Measurements from ENCODE around the gene PI4K2A.

Gene PI4K2A

DNA sequence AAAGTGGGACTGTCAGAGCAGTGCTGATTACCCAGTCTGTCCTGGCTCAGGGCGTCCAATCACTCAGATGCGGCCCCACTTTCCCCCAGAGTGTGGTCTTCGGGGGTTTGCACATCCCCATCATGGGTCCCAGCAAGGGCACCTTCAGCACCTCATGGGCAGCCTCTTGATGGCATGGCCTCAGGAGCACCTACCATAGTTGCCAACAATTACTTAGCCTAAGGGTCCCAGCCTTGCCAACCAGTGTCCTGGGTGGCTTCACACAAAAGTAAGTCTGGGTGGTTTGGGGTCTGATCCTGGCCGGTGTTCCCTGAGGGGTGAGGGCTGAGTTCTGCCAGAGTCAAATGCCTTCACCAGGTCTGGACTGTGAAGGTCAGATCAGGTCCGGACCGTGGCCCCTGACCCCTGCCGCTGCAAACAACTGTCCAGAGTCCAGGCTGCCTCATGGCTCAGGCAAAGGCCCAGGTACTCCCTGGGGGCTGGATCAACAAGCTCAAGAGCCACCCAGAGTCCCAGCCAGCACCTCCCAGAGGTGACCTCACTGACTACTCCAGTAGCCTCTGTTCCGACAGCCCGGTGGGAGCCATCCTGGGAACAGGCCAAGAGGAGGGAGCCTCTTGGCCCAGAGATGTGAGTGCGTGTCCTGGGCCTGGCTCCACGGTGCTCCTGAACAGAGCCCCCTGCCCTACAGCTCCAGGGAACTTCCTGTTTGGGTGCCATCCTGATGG, 66.8 kb downstream of the PI4K2A start:
- no peak for DNase-seq

DNA sequence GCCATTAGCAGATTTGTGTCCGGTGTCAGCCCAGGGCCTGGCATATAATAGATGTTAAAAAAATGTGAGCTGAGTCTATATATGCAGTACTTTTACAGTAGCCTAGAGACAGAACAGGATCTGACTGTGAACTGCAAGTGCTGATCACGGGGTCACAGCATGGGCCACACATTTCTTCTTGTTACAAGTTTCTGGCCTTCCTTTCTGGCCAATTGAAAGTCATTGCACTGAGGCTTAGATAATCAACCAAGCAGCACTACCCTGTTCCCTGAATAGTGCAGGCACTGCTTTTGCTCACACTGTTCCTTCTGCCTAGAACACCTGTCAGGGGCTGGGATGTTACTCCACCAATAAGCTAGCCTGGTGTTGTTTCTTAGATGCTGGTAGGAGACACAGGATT, 67.7 kb downstream of the PI4K2A start:
- no peak for DNase-seq

DNA sequence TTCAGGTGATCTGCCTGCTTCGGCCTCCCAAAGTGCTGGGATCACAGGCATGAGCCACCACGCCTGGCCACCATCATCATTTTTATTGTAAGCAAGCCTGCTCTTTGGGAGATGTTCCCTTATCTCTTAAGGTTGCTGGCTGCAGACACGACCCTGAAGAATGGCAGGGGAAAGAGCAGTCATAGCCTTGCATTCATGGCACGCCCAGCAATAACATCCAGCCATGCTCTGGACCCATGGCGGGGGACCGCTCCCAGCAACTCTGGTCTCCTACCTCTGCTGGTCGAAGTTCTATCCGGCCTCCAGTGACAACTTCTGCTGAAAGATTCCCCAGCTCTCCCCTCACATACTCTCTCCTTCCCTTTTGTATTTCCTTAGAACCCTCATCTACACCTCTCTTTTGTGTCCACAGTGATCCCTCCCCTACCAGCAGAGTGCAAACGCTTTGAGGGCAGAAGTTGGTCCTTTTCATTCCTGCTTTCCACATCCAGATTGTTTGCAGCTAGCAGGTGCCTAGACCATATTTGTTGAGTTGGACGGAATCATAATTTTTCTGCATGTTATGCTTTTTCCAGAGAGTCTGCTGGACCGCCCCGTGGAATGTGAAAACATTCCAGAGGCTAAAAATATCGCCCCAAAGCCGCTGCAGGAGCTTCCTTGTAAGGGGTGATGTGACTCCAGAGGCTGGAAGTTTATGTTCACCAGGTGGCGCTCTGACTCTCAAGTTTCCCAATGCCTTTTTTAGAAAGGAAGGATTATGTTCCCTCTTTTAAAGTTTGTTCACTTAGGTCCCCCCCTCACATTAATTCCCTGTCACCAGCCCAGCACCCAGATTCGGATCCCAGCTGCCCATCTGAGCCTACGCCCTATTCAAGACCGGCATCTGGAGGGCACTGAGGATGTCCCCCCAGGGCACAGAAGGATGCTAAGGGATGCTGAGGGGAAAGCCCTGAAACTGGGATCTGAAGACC, 68.8 kb downstream of the PI4K2A start:
- DNase-seq: no peak

DNA sequence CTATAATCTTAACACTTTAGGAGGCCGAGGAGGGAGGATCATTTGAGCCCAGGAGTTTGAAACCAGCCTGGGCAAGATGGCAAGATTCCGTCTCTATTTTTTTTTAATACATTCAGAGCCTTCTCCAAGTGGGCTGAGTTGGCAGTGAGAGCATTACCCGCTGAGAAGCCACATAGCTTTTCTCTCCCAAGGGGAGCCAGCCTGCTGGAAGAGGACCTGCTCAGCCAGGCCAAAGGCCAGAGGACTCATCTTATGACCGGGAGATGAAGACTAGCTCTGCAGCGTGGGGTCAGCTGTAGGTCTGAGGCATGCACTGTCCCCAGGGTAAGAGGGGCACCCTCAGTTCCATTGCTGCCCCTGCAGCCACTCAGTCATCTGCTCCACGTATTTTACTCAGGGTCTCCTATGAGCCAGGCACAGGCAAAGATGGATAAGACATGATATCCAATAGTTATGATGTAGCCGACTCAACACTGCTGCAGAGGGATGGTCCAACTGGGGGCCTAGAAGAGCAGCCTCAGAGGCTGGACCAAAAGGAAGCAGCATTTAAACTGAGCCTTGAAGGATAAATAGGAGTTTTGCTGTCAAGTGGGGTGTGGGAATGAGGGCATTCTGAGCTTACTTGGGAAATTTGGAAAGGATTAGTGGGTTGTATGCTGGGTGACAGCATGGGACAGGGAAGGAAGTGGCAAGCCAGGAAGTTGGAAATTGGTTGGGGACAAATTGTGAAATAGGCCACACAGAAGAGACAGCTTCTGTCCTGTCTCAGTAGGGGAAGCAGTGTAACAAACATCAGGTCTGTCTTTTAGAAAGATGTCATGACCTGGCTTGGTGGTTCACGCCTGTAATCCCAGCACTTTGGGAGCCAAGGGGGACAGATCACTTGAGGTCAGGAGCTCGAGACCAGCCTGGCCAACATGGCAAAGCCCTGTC, 71.4 kb downstream of the PI4K2A start:
- no peak for DNase-seq

DNA sequence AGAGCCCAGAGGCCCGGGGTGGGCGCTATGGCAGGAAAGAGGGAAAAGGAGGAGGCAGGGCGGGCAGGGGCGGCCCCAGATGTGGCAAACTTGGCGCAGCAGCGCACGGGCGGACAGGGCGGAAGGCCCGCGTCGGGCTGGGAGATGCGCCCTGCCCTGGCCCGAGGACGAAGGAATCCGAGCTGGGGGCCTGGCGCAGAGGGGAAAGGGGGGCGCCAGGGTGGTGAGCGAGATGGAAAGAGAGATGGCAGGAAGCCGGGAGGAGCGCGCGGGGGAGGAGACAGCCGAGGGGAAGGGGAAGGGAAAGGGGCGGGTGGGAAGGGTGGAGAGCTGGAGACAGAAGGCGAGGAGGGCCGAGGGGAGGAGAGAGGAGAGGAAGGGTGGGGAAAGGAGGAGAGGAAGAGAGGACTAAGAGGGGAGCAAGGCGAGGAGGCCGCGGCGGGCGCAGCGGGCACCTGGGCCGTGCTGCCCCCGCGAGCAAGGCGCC, 72.9 kb downstream of the PI4K2A start, which contains the start of gene MARVELD1:
Gene MARVELD1 (plus strand): TSS at position 392 of the 487 bp plus-strand sequence. CDS start 147 bp downstream, outside the sequence.
- DNase-seq: peak in 1 of 2 experiments; percentile 45

DNA sequence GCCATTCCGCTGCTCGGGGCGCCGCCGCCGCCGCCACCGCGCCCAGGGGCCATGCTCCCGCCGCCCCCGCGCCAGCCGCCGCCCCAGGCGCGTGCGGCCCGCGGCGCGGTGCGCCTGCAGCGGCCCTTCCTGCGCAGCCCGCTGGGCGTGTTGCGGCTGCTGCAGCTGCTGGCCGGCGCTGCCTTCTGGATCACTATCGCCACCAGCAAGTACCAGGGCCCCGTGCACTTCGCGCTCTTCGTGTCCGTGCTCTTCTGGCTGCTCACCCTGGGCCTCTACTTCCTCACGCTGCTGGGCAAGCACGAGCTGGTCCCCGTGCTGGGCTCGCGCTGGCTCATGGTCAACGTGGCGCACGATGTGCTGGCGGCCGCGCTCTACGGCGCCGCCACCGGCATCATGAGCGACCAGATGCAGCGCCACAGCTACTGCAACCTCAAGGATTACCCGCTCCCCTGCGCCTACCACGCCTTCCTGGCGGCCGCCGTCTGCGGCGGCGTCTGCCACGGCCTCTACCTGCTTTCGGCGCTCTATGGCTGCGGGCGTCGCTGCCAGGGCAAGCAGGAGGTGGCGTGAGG, 73.4 kb downstream of the PI4K2A start:
- peak in 1 of 2 experiments; percentile 19 for DNase-seq

DNA sequence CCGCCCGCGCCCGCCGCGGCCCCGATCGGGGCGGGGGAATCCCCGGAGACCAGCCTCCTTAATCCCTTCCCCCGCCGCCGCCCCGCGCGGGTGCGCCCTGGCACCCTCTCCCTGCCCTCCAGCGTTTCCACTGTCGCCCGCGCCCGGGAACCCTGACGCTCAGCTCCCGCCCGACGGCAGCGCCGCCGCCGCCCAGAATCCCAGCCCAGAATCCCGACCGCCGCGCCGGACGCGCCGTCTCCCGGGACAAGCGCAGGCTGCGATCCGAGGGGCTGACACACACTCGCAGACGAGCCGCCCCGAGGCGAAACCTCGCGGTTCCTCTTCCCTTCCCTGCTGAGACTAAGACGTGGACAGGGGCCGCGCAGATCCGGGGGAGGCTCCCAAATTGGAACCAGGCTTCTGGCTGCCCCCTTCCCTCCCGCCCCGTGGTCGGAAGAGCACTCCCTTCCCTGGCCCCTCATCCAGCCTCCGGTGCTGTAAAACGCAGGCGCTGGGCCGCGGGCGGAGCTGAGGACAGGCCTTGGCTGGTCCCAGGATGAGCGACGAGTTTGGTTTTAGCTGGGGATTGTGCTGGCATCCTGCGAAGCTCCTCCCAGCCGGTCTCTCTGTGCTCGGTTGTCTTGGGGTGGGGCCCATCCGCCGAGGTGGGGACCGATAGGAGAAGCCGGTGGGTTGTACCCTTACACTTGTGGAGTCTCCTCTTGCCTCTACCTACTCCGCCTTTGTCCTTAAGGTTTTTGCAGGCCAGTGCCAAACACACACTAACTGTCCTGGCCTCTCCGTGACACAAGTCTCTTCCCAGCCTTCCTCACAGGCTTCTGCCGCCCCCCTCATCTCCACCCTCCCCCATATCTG, 74.2 kb downstream of the PI4K2A start:
- DNase-seq: peak in 1 of 2 experiments; percentile 22

DNA sequence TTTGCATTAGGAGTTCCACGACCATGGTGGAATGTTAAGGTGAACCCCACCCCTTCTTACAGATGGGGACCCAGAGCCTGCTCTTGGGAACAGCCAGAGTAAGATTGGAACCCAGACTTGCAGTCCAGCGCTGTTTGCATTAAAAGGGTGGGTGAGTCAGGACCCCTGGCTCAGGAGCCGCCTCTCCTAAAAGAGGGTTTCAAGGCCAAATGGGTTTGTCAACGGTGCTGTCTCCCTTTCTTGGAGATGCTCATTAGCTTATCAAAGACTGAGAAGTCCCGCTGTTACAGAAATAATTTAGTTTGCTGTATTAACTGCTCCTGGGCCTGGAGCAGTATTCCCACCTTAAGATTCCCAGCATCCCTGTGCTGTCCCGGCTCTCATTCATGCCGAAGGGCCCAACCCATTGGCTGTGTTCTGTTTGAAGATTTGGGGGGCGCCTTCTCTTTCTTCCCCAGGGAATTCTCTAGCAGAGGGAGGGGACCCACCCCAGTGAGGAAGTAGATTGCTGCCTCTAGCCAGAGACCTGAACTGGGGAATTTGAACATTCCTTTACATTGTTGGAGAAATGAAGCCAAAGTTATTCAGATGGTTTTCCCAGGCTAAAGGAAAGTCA, 74.9 kb downstream of the PI4K2A start:
- no peak for DNase-seq

DNA sequence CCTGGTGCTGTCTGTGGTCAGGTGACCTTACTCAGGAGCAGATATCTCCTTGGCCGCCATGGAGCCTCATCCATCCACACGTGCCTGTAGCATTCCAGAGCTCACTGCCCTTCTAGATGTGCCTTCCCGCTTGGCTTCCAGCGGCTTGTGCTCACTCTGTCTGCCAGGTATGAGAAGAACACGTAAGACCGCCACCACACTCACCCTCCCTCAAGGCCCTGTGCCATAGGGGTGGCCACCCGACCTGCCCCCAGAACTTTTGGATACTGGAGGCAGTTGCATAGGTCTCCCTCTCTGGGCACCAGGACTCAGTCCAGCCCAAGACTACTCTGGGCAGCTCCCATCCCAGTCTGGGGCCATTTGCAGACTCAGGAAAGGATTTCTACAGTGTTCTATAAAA, 77.2 kb downstream of the PI4K2A start:
- no peak for DNase-seq

DNA sequence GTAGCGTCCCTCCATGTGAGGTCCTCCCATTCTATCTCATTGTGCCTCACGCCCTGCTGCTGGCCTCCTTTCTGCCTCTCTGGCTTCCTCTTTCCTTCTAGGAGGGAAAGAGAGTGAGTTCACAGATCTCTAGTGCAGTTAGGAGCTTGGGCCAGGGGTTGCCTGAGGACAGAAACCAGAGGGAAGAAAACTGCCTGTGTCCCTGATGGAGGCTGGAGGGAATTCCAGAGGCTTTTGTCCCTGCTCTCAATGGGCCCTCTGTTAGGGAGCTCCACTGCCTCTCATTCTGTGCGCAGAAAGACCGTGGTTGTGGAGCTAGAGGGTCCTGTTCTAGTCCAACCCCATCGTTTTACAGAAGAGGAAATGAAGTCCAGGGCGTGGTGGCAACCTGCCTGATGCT, 77.7 kb downstream of the PI4K2A start:
- DNase-seq: no peak

DNA sequence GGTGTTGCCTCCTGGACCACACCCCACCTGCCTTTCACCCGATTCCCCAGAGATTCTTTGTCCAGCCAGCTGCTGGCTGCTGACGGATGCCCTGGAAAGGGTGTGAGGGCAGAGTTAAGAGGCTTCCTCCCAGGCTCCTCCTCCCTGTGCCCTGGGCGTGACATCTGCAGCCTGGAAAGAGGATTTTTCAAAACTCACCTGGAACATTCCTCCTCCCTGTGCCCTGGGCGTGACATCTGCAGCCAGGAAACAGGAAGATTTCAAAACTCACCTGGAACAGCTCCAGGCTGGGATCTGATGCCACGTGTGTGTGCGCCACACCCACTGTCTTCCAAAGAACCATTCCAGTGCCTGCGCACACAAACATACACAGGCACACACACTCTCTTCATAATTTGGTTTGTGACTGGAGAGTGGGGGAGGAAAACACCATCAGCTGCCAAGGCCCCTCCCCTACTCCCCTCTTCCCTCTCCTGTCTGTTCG, 78.2 kb downstream of the PI4K2A start:
- no peak for DNase-seq

DNA sequence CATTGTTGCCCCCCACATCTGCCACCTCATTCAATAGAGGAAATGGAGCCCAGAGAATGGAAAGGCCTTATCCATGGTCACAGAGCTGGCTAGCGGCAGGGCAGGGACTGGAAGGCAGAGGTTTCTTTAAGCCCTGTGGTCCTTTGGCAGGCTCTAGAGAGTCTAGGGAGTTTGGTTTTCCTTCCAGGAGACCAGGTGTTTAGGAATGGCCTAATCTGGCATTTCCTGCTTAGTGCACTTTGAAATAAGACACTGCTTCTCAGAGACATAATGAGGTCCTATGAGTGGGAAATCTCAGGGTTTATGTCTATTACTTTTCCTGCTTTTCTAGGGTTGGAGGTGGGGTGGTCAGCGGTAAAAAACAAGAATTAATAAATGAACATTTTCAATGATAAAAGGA, 79.1 kb downstream of the PI4K2A start:
- DNase-seq: no peak

DNA sequence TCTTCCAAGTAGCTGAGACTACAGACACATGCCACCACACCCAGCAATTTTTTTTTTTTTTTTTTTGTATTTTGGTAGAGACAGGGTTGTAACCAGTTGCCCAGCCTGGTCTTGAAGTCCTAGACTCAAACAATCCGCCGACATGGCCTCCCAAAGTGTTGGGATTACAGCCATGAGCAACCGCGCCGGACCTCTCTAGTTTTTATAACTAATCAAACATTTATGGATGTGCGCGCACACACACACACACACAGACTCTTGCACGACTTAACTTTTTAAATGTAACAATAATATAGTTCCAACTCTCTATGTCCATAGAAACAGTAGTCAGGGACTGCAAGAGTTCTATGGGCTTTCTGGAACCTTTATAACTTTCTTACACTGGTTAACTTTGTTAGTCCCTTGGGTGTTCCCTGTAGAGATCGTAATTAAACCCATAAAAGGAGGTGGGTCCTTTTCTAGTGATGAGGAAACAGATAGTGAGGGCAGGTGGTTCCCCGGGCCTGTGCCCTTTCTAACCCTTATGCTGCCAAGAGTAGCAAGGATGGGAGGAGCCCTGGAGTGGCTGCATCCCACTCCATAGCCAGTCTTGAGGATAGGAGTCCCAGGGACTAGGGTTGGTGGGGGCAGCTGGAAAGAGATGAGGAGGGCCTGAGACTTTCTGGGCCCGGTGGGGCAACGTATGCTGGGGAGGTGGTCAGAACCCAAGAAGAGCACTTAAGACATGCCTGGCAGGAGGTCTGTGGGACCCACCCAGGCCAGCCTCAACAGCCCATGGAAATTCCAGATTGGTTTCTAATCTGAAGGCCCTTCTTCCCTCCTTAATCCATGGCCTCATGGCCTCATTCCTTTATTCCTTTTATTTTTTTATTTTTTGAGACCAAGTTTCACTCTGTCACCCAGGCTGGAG, 81.7 kb downstream of the PI4K2A start:
- no peak for DNase-seq

DNA sequence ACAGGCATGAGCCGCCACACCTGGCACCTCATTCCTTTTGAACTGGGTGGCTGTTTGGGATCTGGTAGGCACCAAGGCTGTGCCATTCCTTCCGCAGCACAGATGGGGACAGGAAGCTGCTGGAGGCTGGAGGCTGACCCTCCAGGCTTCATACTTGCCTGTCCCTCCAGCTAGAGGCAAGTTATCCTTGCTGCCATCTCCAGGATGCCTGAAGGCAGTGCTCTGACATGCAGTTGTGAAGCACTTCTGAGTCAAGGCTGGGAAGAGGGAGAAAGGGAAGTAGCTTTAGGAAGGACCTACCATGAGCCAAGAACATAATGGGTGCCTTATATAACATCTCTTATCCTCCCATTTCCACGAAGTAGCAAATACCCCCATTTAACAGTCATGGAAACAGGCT, 82.5 kb downstream of the PI4K2A start:
- DNase-seq: no peak

DNA sequence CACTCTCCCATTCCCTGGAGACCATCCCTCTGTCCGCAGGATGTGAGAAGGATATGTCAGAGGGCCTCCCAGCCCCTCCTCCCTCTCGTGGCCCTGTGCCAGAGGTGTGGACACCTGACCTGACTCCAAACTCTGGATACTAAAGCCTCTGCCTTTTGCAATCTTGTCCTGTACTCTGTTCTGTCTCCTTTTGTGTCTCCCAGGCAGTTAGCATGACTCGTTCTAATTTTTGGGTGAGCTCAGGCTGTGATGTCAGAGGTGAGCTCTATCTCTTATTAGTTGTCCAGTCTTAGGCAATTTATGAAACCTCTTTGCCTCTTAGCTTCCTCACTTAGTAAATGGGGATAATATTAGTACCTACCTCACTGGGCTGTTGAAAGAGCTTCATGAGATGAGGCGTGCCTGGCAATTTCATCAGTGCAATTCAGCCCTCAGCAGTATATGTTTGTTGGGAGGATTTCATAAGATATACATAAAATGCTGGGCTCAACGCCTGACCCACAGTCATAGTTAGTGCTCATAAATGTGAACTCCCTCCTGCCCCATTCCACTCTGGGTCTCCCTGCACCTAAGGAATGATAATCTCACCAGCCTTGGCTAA, 84.0 kb downstream of the PI4K2A start:
- DNase-seq: no peak

Measured in NCI-H446 (cell line).